GM10248 (cell line): ENCODE results near the gene DNAL4.

ENCODE experiments used
- CTCF ChIA-PET: fragments of 300-600 bp; sonication (Branson Sonifier 250); formaldehyde crosslinking; extraction: SDS; loops from one replicate; lab custom pipeline; 2021; ENCODE audit warnings: antibody characterized with exemption; lab: Yijun Ruan, JAX
- POLR2A ChIA-PET: fragments of 350-650 bp; sonication (Branson Sonifier 250); formaldehyde crosslinking; extraction: SDS; loops from one replicate; lab custom pipeline; 2020; ENCODE audit warnings: antibody characterized with exemption; lab: Yijun Ruan, JAX
- DNase-seq: peaks from one replicate; pipeline ENCODE4 v3.0.0; 2012; ENCODE audit errors: extremely low spot score
- TF ChIP-seq, protein P1 (sequence below): IDR thresholded peaks from 2 replicates; pipeline ENCODE4 v1.5.1; 2012; ENCODE audit warnings: mild to moderate bottlenecking, low read depth; ENCODE audit errors: extremely low read depth, missing control alignments, control extremely low read depth

Gene DNAL4

DNA sequence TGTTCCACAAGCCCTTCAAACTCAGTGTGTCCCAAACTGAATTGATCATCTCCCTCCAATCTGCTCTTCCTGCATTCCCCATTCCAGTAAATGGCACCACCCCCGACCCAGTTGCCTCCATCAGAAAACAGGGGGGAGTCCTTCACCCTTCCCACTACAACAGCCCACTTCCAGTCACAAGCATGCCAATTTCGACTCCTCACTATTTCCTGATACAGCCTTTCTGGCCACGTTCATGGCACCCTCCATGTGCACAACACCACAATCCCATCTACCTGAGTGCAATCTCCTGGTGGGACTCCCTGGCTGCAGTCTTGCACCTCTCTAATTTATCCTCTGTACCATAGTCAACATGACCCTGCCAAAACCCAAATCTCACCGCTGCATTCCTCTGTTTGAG is 1.6 kb upstream of the DNAL4 start:
- ChIA-PET CTCF (no interaction called here), POLR2A (no interaction called here)
- TF ChIP-seq, protein P1, sequence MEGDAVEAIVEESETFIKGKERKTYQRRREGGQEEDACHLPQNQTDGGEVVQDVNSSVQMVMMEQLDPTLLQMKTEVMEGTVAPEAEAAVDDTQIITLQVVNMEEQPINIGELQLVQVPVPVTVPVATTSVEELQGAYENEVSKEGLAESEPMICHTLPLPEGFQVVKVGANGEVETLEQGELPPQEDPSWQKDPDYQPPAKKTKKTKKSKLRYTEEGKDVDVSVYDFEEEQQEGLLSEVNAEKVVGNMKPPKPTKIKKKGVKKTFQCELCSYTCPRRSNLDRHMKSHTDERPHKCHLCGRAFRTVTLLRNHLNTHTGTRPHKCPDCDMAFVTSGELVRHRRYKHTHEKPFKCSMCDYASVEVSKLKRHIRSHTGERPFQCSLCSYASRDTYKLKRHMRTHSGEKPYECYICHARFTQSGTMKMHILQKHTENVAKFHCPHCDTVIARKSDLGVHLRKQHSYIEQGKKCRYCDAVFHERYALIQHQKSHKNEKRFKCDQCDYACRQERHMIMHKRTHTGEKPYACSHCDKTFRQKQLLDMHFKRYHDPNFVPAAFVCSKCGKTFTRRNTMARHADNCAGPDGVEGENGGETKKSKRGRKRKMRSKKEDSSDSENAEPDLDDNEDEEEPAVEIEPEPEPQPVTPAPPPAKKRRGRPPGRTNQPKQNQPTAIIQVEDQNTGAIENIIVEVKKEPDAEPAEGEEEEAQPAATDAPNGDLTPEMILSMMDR: no peak
- no peak for DNase-seq

DNA sequence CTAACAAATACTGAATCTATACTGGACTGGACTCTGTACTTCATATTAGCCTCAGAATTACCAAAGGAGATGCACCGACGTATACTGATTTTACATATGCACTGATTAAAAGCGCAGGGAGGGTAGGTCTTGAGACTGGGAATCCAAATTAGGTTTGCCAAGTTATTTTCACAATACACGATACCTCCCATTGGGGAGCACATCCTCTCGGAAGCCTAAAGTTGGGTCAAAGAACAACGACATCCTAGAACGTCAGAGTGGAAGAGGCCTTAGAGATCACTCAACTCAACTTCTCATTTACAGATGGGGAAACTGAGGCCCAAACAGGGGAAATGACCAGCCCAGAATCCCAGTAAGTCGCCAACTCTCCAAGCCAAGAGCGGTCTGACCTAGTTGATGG is 626 bp downstream of the DNAL4 start:
- TF ChIP-seq, protein P1: no peak
- DNase-seq: no peak
- ChIA-PET CTCF (interaction anchor here (2.2 kb wide), 1 partner anchor 77 kb away, joined by 8 read pairs; no protein-coding TSS in a partner anchor), POLR2A (no interaction called here)

DNA sequence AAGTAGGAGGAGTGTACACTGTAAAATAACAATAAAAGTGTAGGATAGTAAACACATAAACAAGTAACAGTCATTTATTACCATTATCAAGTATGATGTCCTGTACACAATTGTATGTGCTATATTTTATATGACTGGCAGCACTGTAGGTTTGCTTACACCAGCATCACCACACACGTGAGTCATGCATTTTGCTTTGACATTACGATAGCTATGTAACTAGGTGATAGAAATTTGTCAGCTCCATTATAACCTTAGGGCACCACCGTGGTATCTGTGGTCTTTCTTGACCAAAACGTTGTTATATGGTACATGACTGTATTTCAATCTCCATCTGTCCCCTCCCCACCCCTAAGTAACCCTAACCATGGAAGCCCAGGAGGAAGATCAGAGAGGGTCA is 1.1 kb downstream of the DNAL4 start:
- ChIA-PET CTCF (interaction anchor here (1.2 to 2.2 kb wide), 2 partner anchors 24 to 77 kb away, joined by 3 to 8 read pairs; no protein-coding TSS in a partner anchor), POLR2A (no interaction called here)
- TF ChIP-seq, protein P1: no peak
- no peak for DNase-seq

DNA sequence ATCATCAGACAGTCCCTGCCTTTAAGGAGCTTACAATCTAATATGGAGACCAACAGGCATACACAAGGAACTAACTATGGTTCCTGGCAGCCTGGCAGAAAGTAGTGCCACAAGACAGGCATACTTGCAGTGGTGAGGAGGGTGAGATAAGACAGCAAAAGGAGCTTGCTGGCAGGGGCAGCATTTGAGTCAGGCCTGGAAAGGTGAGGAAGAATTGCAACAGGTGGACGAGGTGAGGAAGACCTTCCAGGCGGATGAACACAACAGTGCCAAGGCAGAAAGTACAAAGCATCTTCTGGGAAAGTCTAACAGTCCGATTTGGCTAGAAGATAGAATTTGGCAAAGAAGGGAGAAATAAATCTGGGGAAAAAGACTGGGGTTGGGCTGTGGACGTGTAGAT is 4.3 kb downstream of the DNAL4 start:
- TF ChIP-seq, protein P1: no peak
- POLR2A ChIA-PET: no interaction called here
- CTCF ChIA-PET: interaction anchor here (0.7 kb wide), 1 partner anchor 21 kb away, joined by 3 read pairs; no protein-coding TSS in a partner anchor
- no peak for DNase-seq

DNA sequence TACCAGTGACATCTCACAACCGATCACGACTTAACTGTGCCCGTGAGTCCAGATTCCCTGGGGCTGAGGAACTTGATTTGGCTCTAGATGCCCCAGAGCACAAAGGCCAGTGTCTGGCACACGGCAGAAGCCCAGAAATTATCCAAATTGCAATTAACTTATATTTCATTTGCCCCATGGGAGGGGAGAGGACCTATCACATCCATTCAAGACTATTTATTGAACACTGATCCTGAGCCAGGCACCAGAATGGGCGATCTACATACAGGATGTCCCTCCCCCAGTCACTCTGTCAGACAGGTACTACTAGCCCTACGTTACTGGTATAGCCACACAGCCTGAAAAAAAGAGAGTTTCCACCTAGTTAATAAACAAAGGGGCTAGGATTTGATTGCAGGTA is 5.1 kb downstream of the DNAL4 start:
- POLR2A ChIA-PET: no interaction called here
- CTCF ChIA-PET: no interaction called here
- no peak for DNase-seq
- TF ChIP-seq, protein P1: no peak

DNA sequence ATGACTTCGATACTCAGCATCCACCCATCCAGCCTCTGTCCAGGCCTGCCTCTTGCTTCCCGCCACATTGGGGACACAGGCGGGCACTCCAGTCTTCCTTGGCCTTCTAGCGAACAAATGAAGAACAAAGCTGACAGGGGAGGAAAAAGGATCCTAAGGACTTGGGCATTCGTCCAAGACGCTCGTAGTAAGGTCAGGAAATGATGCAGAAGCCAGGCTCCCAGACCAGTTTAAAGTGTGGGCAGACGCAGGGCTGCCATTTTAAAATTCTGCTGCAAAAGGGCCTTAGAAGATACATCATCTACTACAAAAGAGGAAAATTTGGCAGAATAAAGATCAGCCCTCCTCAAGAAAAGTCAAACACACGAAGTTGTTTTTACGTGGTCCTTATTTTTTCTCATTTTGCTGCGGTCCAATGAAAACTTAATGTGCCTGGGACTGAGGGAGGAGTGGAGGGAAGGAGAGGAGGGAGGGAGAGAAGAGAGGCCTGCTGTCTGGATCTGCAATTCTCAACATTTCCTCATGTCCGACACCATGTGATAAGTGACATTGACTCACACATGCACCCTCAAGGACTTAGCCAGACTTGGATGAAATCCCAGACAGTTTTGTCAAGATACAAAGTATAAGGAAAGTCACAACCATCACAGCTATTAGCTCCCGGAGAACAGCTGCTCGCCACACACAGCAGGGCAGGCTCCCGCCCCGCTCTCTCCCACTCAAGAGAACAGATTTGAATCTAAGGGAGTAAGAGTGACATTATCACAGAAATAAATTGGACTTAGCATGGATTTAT is 5.7 kb downstream of the DNAL4 start:
- TF ChIP-seq, protein P1: no peak
- ChIA-PET CTCF (no interaction called here), POLR2A (no interaction called here)
- DNase-seq: no peak
